Endothelial cell of umbilical vein (primary cell): ENCODE results near the gene CPNE6. TPM values are rescaled to one million over a fixed set of nuclear protein-coding genes. Genes with fewer than 3 reads are reported as not detected.
A peak's percentile ranks its signal among the peaks of the same experiment; 100 is the strongest.

Experiments
- BruUV-seq: library from RNA; stranded (reverse); fragments of 400-500 nt; replicated peaks from 2 replicates; lab custom pipeline; 2021; lab: Mats Ljungman, UMichigan
- CTCF ChIA-PET: fragments of 300-600, 350-600 bp; sonication (Branson Sonifier 250); formaldehyde crosslinking; loops from one replicate; lab custom pipeline; 2021; ENCODE audit warnings: antibody characterized with exemption, inconsistent platforms; lab: Charles Lee
- POLR2A ChIA-PET: fragments of 300-600, 350-600 bp; sonication (Branson Sonifier 250); formaldehyde crosslinking; loops from one replicate; lab custom pipeline; 2021; ENCODE audit warnings: antibody characterized with exemption, inconsistent platforms; lab: Charles Lee
- DNase-seq: peaks from one replicate; pipeline ENCODE4 v3.0.0-alpha.2; 2011; ENCODE audit warnings: low read depth, low spot score
- FAIRE-seq: peaks from 2 replicates; lab custom pipeline; 2011; peaks lifted over from hg19 to GRCh38; lab: Jason Lieb, UNC
- H2AFZ ChIP-seq: 2 replicates; pipeline ENCODE4 v1.6.0; 2012; ENCODE audit warnings: low read depth, low read length, control low read depth, inconsistent platforms
- H3K27ac ChIP-seq: 2 replicates; pipeline ENCODE4 v1.5.1; 2011; ENCODE audit warnings: low read depth, mild to moderate bottlenecking, control low read depth, low read length, moderate library complexity; ENCODE audit not compliant: insufficient read depth
- H3K27me3 ChIP-seq, 2 experiments: 2 replicates each; pipeline versions ENCODE4 v1.6.0 to v1.6.1; 2011; ENCODE audit warnings: low read length in 2 of 2, mixed read lengths in 1 of 2; ENCODE audit not compliant: control insufficient read depth in 2 of 2, insufficient read depth in 2 of 2
- H3K36me3 ChIP-seq, 2 experiments: 2 replicates in 1 of 2; 3 replicates in 1 of 2; pipeline ENCODE4 v1.5.1; 2011; ENCODE audit warnings: low read length in 2 of 2, mild to moderate bottlenecking in 1 of 2, moderate library complexity in 1 of 2; ENCODE audit not compliant: control insufficient read depth in 2 of 2, insufficient read depth in 2 of 2; ENCODE audit errors: extremely low read depth in 1 of 2
- H3K4me1 ChIP-seq: 3 replicates; pipeline ENCODE4 v1.5.1; 2011; ENCODE audit warnings: mild to moderate bottlenecking, low read length; ENCODE audit not compliant: control insufficient read depth, insufficient read depth; ENCODE audit errors: extremely low read depth
- H3K4me2 ChIP-seq: 2 replicates; pipeline ENCODE4 v1.6.1; 2011; ENCODE audit warnings: low read length, control low read depth, mixed read lengths; ENCODE audit not compliant: insufficient read depth
- H3K4me3 ChIP-seq, 3 experiments: fragments of 200-600 bp in 1 of 3; sonication (generic), shearing (Covaris generic) in 1 of 3; replicated peaks in 1 of 3; 2 replicates each; pipeline ENCODE4 v1.5.1; 2011 to 2016; ENCODE audit warnings: control low read depth in 3 of 3, low read length in 3 of 3, mild to moderate bottlenecking in 2 of 3, inconsistent platforms in 1 of 3, low read depth in 1 of 3, moderate library complexity in 1 of 3; ENCODE audit not compliant: insufficient read depth in 1 of 3
- H3K79me2 ChIP-seq: 2 replicates; pipeline ENCODE4 v1.6.0; 2012; ENCODE audit warnings: low read length, inconsistent platforms; ENCODE audit not compliant: control insufficient read depth, insufficient read depth
- H3K9ac ChIP-seq: replicated peaks from 2 replicates; pipeline ENCODE3; 2011; ENCODE audit warnings: low read length, control low read depth; ENCODE audit not compliant: insufficient read depth; ENCODE audit errors: extremely low read depth
- H3K9me1 ChIP-seq: replicated peaks from 3 replicates; pipeline ENCODE4 v1.6.0; 2011; ENCODE audit warnings: mild to moderate bottlenecking, low read length; ENCODE audit not compliant: control insufficient read depth, insufficient read depth; ENCODE audit errors: extremely low read depth
- H3K9me3 ChIP-seq: replicated peaks from 2 replicates; pipeline ENCODE4 v1.5.1; 2012; ENCODE audit warnings: low read length, inconsistent platforms; ENCODE audit not compliant: control insufficient read depth, insufficient read depth
- H4K20me1 ChIP-seq: replicated peaks from 2 replicates; pipeline ENCODE3; 2011; ENCODE audit warnings: mild to moderate bottlenecking, low read length; ENCODE audit not compliant: control insufficient read depth, insufficient read depth; ENCODE audit errors: extremely low read depth
- EZH2 ChIP-seq: IDR thresholded peaks from 2 replicates; pipeline ENCODE4 v1.6.1; 2012; ENCODE audit warnings: borderline replicate concordance, low read depth, mild to moderate bottlenecking, moderate library complexity, low read length, inconsistent platforms; ENCODE audit not compliant: severe bottlenecking
- FOS ChIP-seq: IDR thresholded peaks from 2 replicates; pipeline ENCODE4 v1.6.1; 2011; ENCODE audit warnings: mild to moderate bottlenecking, low read length, moderate library complexity, borderline replicate concordance; ENCODE audit not compliant: insufficient read depth
- GATA2 ChIP-seq: IDR thresholded peaks from 2 replicates; pipeline ENCODE4 v1.7.0; 2011; ENCODE audit warnings: low read depth, mild to moderate bottlenecking, moderate library complexity, mixed read lengths, low read length; ENCODE audit not compliant: insufficient read length, insufficient read depth
- JUN ChIP-seq: IDR thresholded peaks from 2 replicates; pipeline ENCODE4 v1.6.1; 2011; ENCODE audit warnings: borderline replicate concordance, low read depth; ENCODE audit not compliant: insufficient read length, insufficient read depth
- MYC ChIP-seq: IDR thresholded peaks from one replicate; pipeline ENCODE4 v1.6.1; 2011; ENCODE audit warnings: mild to moderate bottlenecking, low read depth, low read length
- POLR2AphosphoS5 ChIP-seq: IDR thresholded peaks from 2 replicates; pipeline ENCODE4 v1.6.1; 2012; ENCODE audit warnings: low read depth, mild to moderate bottlenecking, control low read depth, low read length, moderate library complexity; ENCODE audit not compliant: insufficient read depth
- dilution Hi-C: fragments of 300-500 bp; cut with MboI; formaldehyde crosslinking; loops from one replicate; pipeline ENCODE4 v1.15.0; 2019; ENCODE audit warnings: low sequenced_read_pairs; ENCODE audit not compliant: extremely low pct_ligation_motif_present
- intact Hi-C: fragments of 100-400 bp; cut with micrococcal nuclease; formaldehyde crosslinking; loops from one replicate; pipeline ENCODE4 v1.10.0; 2022
- polyA plus RNA-seq, 4 experiments: library from polyadenylated mRNA; depleted of rRNA in 3 of 4; stranded (reverse) in 3 of 4; unstranded in 1 of 4; fragments of >200 nt; gene quantifications; 2 replicates each; pipeline versions ENCODE4 v1.2.1 to v1.2.3, GENCODE V29; 2011 to 2012; ENCODE audit warnings: missing spikeins in 1 of 4
- total RNA-seq: library from RNA; stranded (reverse); gene quantifications from 2 replicates; pipeline ENCODE4 v1.2.3, GENCODE V29; 2021
- TF ChIP-seq, protein P1 (sequence below), 2 donors: IDR thresholded peaks; 1 replicate in 1 of 2; 2 replicates in 1 of 2; pipeline ENCODE4 v1.5.1; 2011; ENCODE audit warnings: low read length in 2 of 2, mild to moderate bottlenecking in 2 of 2, moderate library complexity in 2 of 2, control low read depth in 1 of 2, inconsistent platforms in 1 of 2, low read depth in 1 of 2; ENCODE audit not compliant: insufficient read depth in 1 of 2; ENCODE audit errors: extremely low read depth in 1 of 2

Gene CPNE6
- total and polyA plus RNA-seq, 2 donors (not counting 3 experiments of a cell fraction or from before 2014, with no cell fraction given) = not detected

DNA sequence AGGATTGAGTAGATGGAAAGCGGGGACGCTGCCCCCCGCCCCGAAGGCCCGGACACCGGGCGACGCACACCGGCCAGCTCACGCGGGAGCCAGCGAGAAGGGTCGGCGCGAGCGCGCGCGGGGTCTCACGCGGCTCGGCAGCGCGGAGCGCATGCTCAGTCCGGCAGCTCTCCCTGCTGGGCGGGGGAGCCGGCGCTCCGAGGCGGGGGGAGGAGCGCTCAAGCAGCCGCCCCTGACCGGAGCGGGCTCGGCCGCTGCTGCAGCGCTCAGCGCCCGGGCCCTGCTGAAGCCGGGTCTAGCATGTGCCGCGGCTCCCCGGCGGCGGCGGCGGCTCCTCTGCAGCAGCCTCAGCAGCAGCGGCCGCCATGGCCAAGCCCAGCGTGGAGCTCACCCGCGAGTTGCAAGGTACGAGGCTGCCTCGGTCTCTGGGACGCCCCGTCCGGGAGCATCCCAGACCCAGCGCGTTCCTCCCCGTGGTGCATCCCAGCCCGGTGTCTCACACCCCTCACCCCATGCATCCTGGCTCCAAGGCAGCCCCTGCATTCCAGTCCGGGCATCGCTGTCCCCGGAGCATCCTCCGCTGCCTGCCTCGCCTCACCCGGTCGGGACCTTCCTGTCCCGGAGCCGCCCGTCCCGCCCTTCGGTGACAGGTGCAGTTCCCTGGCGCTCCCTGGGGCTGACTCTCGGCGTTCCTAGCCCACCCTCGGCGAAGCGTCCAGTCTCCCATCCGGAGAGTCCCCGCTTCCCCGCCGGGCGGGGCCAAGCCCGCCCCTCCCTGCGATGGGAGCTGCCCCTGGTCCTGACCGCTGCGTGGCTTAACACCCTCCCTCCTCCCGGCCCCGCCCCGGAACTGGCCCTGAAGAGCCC is 19.3 kb upstream of the CPNE6 start, which contains the start of gene CARMIL3:
TSS of gene CARMIL3 (plus strand) at position 221 of the 867 bp plus-strand sequence. CDS start at position 366, 145 bp downstream.
- ChIA-PET POLR2A (no interaction called here), CTCF (interaction anchor here (1.0 to 2.1 kb wide), 7 partner anchors 9 to 109 kb away, joined by 3 to 11 read pairs (median 5); partner anchors contain the start of gene IRF9)
- peak within 1 kb of the TSS; percentile 61 for H2AFZ ChIP-seq
- H3K27me3 ChIP-seq = peaks cover 6 to 17% of the 10 kb centered on the region in 2 experiments
- no peaks in the 10 kb centered on the region for H4K20me1 ChIP-seq
- no peak within 1 kb of the TSS for H3K27ac ChIP-seq
- TF ChIP-seq MYC (no peak), JUN (no peak), EZH2 (no peak), FOS (no peak), GATA2 (no peak), POLR2AphosphoS5 (no peak)
- TF ChIP-seq, protein P1, sequence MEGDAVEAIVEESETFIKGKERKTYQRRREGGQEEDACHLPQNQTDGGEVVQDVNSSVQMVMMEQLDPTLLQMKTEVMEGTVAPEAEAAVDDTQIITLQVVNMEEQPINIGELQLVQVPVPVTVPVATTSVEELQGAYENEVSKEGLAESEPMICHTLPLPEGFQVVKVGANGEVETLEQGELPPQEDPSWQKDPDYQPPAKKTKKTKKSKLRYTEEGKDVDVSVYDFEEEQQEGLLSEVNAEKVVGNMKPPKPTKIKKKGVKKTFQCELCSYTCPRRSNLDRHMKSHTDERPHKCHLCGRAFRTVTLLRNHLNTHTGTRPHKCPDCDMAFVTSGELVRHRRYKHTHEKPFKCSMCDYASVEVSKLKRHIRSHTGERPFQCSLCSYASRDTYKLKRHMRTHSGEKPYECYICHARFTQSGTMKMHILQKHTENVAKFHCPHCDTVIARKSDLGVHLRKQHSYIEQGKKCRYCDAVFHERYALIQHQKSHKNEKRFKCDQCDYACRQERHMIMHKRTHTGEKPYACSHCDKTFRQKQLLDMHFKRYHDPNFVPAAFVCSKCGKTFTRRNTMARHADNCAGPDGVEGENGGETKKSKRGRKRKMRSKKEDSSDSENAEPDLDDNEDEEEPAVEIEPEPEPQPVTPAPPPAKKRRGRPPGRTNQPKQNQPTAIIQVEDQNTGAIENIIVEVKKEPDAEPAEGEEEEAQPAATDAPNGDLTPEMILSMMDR (IDR thresholded peaks at IDR 0.05; ENCODE audit: extremely low read depth in 1 of 2, insufficient read depth in 1 of 2, low read depth in 1 of 2, low read length in 2 of 2) = no peak
- intact Hi-C loops (no loop called here), dilution Hi-C loops (no loop called here)
- no peaks in the 10 kb centered on the region for H3K9me3 ChIP-seq
- no TSS peak for BruUV-seq
- H3K4me2 ChIP-seq = peak within 1 kb of the TSS; percentile 72
- peak within 1 kb of the TSS; percentile 34 for H3K9ac ChIP-seq
- peaks cover 12% of the 10 kb centered on the region for H3K4me1 ChIP-seq
- no peaks in the 10 kb centered on the region for H3K79me2 ChIP-seq
- peak within 1 kb of the TSS; percentile 49 to 59 (median 54) for H3K4me3 ChIP-seq
- peak; percentile 57 for DNase-seq
- FAIRE-seq = peak; percentile 54
- H3K36me3 ChIP-seq = no peaks in the 10 kb centered on the region
- H3K9me1 ChIP-seq = no peaks in the 10 kb centered on the region
